Measurements from ENCODE around the gene PGAP2.
"Not testable (repeated sequence)": the region's sequence is repeated elsewhere in the genome, so short reads cannot be mapped to it uniquely, and the experiment has no call there.

PGAP2 gene

DNA sequence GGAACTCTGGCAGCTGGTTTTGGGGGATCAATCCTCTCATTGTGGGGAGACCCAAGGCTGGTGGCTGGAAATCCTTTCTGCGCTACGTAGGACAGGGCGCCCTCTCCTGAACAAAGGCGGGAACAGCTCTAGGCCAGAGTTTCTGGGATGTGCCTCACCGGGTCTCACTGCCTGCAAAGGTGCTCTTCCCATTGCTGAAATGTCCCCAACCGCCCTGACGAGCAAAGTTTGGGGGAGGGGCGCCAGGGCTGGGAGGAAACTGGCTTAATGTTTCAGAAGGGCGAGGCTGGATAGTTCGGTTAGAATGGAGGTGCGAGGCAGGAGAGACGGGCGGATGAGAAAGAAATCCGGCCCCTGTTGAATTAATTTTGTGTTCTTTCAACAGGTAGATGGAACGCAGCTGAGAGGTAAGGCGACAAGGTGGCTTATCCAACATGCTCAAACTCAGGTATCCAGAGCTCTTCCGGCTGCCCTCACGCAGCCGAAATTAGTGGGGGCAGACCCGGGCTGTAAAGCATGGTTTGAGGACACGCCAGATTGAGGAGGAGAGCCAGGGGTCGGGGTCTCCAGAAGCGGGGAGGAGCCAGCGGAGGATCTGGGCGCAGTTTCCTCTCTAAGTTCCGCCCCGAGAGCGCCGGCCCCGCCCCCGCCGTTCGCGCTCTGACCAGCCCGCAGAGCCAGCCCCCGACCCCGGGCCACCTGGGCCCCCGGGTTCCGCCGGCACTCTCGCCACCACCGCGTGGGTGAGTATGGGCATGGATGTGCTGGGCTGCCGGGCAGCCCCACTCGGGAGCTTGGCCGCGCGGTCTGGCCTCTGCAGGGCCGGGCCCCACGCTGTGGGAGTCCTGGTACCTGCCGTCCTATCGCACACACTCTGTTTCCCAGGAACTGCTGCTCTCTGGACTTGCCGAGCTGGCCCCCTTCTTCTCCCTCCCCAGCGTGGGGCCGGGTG, at the start of gene PGAP2:
Gene PGAP2, plus strand, starts transcription at position 652 of the 952 bp plus-strand sequence. CDS start 2,700 bp downstream, outside the sequence.
- in situ Hi-C loops (cut with MboI; ENCODE audit: low sequenced_read_pairs) = no loop called here

DNA sequence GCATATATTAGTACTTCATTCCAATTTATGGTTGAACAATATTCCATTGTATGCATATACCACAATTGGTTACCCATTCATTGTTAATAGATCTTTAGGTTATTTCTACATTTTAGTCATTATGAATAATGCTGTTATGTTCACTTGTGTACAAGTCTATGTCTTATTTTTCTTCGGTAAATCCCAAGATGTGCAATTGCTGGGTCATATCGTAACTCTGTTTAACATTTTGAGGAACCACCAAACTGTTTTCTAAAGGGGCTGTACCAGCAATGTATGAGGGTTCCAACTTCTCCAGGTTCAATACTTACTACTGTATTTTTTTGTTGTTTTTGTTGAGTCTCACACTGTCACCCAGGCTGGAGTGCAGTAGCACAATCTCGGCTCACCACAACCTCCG, 44.1 kb upstream of the PGAP2 start:
- in situ Hi-C loops (cut with MboI; ENCODE audit: low sequenced_read_pairs) = no loop called here

DNA sequence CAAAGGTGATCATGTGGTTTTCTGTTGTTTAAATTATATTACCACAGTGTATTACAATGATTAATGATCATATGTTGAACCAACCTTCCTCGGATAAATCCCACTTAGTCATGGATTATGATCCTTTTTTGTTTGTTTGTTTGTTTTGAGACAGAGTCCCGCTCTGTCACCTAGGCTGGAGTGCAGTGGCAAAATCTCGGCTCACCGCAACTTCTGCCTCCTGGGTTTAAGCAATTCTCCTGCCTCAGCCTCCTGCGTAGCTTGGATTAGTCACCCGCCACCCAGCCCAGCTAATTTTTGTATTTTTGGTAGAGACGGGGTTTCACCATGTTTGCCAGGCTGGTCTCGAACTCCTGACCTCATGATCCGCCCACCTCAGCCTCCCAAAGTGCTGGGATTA, 41.5 kb upstream of the PGAP2 start:
- in situ Hi-C loops (cut with MboI; ENCODE audit: low sequenced_read_pairs) = not testable (repeated sequence)

DNA sequence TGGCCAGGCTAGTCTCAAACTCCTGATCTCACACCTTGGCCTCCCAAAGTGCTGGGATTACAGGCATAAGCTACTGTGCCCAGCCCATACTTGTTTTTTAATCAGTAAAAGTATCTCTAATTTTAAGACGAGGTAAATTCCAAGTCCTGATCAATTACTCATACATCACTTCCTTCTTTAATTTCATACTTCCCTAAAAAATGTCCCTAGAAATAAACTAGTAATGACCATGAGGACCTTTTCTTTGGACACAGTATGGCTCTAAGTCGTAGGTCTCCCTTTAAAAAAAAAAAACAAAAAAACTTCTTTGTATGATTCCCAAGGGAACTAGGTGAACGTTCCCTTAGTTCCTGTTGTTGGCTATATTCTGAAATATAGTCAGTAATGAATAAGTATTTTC, 40.8 kb upstream of the PGAP2 start:
- in situ Hi-C loops (cut with MboI; ENCODE audit: low sequenced_read_pairs) = no loop called here

DNA sequence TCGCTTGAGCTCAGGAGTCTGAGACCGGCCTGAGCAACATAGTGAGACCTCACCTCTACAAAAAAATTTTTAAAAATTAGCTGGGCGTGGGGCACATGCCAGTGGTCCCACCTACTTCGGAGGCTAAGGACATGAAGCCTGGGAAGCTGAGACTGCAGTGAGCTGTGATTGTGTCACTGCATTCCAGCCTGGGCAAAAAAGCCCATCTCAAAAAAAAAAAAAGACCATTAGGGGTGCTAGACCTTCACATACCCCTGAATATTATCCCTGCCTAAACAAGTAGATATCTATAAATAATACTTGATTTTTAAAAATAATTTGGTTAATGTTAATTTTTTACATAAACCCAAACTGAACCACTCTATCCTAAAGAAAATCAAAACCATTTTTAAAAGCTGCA, 35.2 kb upstream of the PGAP2 start:
- in situ Hi-C loops (cut with MboI; ENCODE audit: low sequenced_read_pairs) = no loop called here

DNA sequence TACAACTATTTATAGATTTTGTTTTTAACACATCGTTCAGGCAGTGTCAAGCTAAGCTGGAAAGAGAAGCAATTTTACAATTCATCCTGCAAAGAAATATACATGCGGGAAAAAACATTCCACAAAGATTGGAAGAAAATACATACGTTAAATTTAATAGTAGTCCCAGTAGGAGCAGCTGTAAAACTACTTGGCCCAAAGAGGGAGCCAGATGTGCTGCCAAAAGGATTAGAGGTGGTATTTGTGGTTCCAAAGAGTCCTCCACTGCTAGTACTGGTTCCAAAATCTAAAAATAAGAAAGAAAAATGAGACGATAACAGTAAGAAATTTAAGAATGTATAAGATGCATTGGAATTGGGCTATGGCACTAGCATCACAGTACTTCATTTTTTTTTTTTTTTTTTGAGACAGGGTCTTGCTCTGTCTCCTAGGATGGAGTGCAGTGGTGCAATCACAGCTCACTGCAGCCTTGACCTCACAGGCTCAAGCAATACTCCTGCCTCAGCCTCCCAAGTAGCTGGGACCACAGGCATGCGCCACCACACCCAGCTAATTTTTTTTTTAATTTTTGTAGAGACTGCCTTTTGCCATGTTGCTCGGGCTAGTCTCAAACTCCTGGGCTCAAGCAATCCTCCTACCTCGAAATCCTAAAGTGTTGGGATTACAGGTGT, 32.5 kb upstream of the PGAP2 start:
- in situ Hi-C loops (cut with MboI; ENCODE audit: low sequenced_read_pairs) = no loop called here

DNA sequence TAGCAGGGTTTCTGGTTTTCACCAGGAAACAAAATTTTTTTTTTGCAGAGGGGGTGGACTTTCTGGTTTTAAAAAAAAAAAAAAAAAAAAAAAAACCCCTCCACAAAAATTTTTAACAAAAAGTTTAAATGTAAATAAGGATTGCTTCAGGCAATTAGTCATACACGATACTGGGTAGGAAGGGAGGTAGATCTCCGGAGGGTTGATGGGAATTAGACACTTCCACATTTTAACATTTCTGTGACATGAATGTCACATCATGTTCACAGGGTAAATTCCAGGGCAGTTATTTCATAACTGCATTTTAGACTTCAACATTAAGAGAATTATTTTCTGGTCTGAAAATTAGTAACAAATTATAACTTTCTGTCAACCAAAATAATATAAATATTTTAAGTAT, 26.9 kb upstream of the PGAP2 start:
- in situ Hi-C loops (cut with MboI; ENCODE audit: low sequenced_read_pairs) = no loop called here

DNA sequence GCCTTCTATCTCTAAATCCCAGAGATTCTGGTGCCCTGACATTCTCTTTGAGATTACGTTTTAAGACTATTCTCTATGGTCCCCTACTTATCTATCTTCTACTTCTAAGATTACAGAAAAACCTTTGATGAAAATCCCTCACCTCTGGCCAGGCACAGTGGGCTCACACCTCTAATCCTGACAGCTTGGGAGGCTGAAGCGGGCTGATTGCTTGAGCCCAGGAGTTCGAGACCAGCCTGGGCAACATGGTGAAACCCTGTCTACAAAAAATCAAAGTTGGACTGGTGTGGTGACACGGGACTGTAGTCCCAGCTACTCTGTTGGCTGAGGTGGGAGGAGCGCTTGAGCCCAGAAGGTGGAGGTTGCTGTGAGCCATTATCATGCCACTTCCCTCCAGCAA, 25.4 kb upstream of the PGAP2 start:
- in situ Hi-C loops (cut with MboI; ENCODE audit: low sequenced_read_pairs) = no loop called here

DNA sequence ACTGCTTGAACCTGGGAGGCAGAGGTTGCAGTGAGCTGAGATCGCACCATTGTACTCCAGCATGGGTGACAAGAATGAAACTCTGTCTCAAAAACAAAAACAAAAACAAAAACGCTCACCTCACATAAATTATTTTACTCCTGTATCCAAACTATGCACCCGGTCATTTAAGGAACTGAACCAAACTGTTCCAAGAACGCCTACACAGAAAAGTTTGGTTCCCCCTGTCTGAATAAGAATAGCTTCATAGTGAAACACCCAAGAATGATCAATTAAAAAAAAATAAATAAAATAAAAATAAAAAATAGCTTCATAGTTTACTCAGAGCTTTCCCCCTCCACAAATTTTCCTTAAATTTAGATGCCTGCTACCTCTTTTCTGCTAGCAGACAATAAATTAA, 24.7 kb upstream of the PGAP2 start:
- in situ Hi-C loops (cut with MboI; ENCODE audit: low sequenced_read_pairs) = no loop called here

DNA sequence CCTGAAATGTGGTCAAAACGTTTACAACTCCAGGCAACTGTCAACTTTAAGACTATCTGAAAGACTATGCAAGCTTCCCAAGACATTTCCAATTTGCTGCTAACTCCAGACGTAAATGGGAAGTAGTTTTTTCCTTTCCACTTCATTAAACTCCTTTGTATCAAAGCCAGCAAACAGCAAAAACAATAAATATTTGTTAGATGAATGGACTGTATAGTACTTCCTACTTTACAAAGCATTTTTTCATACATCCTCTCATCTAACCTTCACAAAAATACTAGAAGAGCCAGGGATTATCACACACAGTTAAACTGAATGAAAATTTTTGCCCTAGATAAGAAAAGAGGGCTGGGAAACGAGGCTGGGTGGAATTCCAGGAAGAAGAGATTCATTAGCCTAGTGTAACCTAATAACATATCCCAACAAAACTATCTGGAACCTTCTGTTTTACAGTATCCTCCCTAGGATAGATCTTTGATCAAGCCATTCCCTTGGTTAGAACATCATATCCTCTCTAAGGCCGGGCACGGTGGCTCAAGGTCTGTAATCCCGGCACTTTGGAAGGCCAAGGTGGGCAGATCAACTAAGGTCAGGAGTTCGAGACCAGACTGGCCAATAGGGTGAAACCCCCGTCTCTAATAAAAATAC, 21.5 kb upstream of the PGAP2 start:
- in situ Hi-C loops (cut with MboI; ENCODE audit: low sequenced_read_pairs) = no loop called here

DNA sequence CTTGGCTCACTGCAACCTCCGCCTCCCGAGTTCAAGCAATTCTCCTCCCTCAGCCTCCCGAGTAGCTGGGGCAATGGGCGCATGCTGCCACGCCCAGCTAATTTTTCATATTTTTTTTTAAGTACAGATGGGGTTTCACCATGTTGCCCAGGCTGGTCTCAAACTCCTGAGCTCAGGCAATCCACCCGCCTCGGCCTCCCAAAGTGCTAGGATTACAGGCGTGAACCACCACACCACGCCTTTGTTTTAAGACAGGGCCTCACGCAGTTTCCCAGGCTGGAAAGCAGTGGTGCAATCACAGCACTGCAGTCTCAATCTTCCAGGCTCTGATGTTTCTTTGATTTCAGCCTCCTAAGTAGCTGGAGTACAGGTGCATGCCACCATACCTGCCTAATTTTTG, 14.0 kb upstream of the PGAP2 start:
- in situ Hi-C loops (cut with MboI; ENCODE audit: low sequenced_read_pairs) = not testable (repeated sequence)

DNA sequence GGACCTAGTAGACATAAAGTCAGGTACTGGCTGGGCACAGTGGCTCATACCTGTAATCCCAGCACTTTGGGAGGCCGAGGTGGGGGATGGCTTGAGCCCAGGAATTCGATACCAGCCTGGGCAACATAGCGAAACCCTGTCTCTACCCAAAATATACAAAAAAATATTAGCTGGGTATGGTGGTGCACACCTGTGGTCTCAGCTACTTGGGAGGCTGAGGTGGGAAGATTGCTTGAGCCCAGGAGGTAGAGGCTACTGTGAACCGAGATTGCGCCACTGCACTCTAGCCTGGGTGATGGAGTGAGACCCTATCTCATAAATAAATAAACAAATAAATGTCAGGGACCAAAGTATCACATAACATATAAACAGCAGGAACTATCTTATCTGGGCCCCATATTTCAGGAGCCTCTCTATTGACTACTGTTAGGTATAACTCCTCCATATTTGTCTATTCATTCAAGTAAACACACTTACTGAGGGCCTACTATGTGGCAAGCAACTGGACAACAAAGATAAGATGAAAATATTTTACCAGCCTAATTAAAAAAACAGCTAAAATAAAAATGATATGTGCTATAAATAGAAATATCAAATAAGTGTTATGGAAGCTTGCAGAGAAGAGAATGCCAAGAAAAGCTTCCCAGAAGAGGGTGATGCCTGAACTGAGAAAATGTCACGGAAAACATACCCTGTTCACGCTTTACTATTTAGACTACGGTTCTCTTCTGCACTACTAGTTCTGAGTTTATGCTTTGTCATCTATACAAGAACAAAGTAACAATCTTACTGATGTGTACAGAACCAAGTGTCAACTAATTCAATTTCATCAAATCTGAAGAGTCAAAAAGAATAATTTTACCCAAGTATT, 13.0 kb upstream of the PGAP2 start:
- in situ Hi-C loops (cut with MboI; ENCODE audit: low sequenced_read_pairs) = no loop called here

DNA sequence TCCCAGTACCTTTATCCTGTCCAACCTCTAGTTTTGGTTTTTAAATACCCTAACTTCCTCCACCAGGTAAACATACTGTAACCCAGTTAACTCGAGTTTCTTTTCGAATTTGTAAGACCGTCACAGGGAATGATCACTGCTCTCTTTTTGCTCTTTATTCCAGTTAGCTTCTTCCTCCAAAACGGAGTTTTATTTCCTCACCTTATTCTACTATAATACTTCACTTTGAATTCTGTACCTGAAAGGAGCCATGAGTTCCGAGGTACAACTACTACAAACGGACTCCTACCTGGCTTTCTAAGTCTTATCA, 12.4 kb upstream of the PGAP2 start:
- in situ Hi-C loops (cut with MboI; ENCODE audit: low sequenced_read_pairs) = no loop called here

DNA sequence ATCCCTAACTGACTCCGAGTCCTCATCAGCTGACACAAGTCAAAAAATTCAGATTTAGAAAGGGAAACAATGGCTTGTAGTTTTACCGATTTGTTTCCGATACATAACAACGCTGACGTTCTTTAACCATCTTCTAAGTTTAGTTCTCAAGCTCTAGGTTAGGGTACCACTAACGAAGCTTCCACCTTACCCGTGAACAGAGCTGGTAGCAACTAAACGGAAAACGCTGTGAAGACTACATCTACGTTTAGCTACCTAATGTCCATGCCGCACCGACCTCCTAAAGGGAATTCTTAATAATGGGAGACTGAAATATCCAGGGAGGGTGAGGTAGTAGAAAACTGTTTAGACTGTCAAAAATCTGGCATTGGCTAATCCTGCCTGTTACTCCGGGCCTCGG, 12.0 kb upstream of the PGAP2 start:
- in situ Hi-C loops (cut with MboI; ENCODE audit: low sequenced_read_pairs) = no loop called here

DNA sequence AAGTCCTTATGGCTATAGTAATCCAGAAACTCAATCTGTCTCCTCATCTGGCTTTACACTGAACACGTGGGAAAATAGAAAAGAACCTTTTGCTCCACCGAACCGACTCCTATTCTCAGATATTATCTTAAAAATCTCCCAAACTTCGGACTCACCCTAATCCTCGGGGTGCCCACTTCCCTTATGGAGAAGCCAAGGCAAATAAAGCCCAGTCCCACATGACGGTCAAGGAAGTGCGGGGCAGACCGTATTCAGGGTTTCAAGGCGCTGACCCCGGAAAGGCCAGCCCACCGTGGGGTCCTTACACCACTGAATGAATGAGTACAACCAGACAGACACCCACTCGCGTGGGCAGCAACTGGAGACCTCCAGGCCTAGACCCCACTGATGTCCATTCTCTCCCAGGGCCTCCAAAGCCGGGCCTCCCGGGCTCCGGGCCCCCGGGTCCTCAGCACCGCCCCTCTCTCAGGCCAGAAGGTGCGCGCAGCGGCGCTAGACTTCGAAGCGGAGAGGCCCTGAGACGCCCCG, 11.5 kb upstream of the PGAP2 start:
- in situ Hi-C loops (cut with MboI; ENCODE audit: low sequenced_read_pairs) = no loop called here

DNA sequence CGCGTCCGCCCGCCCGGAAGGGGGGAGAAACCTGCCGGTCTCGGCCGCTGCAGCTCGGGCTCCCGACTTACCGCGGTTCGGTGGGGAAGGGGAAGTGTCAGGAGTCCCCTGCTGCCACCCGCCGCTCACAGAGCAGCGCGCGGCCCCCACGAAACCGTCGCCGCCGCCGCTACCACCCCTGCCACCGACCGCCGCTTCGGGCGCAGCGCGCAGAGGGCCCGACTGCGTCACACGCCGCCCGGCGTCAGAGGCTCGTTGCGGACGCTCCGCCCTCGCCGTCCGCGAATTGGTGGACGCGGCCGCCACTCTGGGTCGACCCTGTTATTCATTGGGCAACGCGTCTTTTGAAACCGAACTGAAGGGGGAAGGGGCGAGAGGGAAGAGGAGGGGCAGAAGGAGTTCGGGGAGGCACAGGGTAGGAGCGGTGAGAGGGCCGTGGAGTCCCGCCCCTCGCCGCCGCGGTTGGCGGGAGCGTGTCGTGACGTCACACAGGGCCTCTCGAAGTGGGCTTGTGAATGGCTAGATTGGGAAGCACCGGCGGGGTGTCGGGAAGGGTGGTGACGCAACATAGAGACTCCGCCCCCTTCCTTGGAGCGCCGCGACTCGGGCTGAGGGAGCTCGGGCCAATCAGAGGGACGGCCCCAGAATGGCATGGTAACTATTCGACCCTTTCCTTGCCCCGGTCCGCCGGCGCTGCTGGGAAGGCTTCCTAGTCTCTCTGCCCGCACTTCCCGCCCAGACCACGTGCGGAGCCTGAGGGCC, 10.8 kb upstream of the PGAP2 start, which contains the start of gene NUP98:
Gene NUP98, minus strand, starts transcription at position 226 of the 762 bp plus-strand sequence. CDS start 15,437 bp downstream, outside the sequence.
- in situ Hi-C loops (cut with MboI; ENCODE audit: low sequenced_read_pairs) = no loop called here

DNA sequence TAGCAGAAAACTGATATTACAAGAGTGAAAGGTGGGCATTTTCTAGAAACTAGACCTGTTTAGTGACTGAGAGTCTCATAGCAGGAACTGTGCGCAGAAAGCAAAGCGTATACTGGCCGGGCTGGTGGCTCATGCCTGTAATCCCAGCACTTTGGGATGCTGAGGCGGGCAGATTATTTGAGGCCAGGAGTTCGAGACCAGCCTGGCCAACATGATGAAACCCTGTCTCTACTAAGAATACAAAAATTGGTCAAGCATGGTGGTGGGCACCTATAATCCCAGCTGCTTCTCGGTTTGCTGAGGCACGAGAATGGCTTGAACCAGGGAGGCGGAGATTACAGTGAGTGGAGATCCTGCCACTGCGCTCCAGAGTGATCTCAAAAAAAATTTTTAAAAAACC, 9.2 kb upstream of the PGAP2 start:
- in situ Hi-C loops (cut with MboI; ENCODE audit: low sequenced_read_pairs) = no loop called here

DNA sequence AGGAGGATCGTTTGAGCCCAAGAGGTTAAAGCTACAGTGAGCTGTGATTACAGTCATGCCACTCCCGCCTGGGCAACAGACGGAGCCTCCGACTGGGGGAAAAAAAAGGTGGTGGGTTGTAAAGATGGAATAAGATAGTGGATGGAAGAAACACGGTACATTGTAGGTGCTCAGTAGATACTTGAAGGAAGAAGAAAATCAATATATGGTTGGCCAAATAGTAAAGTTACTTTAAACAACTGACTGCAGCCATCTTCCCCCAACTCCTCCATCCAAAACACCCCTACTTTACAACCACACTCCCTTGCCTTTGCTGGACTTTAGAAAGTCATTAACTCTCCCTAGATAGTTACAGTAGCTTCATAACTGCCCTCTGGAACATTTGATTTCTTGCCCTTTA, 8.5 kb upstream of the PGAP2 start:
- in situ Hi-C loops (cut with MboI; ENCODE audit: low sequenced_read_pairs) = no loop called here

DNA sequence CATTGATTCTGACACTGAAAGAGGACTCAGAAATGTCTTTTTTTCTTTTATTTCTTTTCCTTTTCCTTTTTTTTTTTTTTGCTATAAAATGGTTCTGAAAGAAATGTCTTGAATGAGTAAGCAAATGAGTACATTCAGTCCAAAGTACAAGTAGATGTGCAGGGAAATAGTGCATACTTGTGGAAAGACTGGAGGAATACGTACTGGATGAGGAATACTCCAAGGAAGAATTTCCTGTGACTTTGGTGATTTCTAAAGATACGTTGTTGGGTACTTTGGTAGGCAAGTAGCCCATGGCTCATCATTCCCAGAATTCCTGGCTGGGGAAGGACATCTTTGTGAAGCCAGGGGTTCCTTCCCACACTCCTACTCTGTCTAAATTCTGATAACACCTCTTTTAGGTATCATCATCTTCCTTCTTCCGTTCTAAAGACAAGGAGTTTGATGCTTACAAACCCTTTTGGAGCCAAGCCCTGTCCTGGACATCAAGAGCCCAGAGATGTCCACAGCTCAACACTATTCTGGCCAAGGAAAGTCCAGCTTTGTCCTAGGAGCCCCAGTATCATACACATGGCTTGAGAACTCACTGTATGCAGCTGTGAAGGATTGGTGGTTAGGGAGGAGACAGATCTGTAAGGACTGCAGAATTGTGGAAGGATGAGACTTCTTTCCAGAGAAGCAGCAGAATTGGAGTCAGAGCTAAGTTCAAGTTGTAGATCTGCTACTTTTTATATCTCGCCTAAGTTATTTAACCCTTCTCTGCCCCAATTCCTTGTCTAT, 6.2 kb upstream of the PGAP2 start:
- in situ Hi-C loops (cut with MboI; ENCODE audit: low sequenced_read_pairs) = no loop called here

Measured in hTERT RPE-1 (cell line).